Esophagus squamous epithelium (tissue), 4 donors: ENCODE results near the gene MCM3AP.

Source experiments
- CTCF ChIP-seq, 6 experiments: fragments of 450-650 bp in 4 of 6; fragments of 200-600 bp in 2 of 6; sonication (generic) in 2 of 6; IDR thresholded peaks; one replicate each; pipeline ENCODE4 v1.5.1; 2016 to 2019; ENCODE audit warnings: antibody characterized with exemption in 6 of 6, mild to moderate bottlenecking in 4 of 6, moderate library complexity in 4 of 6
- POLR2A ChIP-seq, 4 donors: fragments of 450-650 bp; IDR thresholded peaks; one replicate each; pipeline ENCODE4 v1.6.1; 2017; ENCODE audit warnings: antibody characterized with exemption in 4 of 4, mild to moderate bottlenecking in 4 of 4, moderate library complexity in 3 of 4

- TF ChIP-seq POLR2A (IDR thresholded peaks at IDR 0.05) (no peak), CTCF (IDR thresholded peaks at IDR 0.05) (no peak)
These were observed 63.6 kb downstream of the MCM3AP start for GRCh38 chr21:46221664-46222435.
